Measurements from ENCODE around the gene ZSWIM9.
"Not testable (repeated sequence)": the region's sequence is repeated elsewhere in the genome, so short reads cannot be mapped to it uniquely, and the experiment has no call there.

The ZSWIM9 gene

DNA sequence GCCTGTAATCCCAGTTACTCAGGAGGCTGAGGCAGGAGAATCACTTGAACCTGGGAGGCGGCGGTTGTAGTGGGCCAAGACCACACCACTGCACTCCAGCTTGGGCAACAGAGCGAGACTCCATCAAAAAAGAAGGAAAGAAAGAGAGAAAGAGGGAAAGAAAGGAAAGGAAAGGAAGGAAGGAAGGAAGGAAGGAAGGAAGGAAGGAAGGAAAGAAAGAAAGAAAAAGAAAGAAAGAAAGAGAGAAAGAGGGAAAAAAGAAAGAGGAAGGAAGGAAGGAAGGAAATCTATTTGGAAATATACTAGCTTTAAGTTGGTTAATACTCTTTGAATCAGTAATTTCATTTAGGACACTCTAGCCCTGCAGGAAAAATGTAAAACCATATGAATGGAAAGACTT, 50.3 kb downstream of the ZSWIM9 start:
- not testable (repeated sequence) for DNase-seq

DNA sequence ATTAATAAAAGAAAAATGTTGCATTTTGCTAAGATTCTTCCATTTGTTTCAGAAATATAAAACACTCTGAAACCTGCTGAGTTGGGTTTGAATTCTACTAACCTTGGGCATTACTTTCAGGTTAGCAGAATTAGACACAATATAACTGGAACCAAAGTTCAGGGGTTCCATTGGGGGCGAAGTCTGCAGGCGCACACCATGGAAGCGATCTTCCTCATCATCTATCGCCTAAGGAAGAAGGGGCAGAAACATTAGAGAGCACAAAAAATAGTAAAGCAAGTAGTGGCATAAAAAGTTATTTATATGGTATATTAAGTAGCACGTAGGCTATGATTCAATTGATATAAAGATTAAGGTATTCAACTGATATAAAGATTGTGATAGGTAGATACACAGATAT, 51.1 kb downstream of the ZSWIM9 start:
- no peak for DNase-seq

DNA sequence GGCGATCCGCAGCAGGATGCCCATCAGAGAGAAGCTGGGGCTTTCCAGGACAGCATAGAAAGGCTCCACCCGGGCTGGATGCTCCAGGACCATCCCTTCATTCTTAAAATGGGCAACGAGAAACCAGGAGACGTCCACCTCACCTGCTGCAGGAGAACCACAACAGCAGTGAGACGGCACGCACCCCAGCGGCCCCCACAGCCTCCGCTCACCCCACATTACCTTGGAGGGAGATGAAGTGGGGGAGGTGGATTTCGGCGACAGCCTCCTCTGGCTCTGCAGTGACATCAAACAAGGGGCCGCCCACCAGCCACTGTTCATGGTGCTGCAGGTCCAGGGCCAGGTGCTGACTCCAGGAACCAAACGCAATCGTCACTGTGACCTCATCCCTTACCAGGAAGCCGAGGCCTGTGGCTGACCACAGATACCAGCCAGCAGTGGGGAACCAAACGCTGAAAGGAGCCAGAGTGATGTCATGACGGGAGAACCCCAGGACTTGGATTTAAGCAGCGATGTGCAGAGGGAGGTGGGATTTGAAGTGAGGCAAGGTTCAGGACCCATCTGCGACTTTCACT, 60.2 kb downstream of the ZSWIM9 start:
- DNase-seq, result no peak

- no peak for DNase-seq
These were observed 66.6 kb downstream of the ZSWIM9 start for GRCh38 chr19:48237057-48237456.

DNA sequence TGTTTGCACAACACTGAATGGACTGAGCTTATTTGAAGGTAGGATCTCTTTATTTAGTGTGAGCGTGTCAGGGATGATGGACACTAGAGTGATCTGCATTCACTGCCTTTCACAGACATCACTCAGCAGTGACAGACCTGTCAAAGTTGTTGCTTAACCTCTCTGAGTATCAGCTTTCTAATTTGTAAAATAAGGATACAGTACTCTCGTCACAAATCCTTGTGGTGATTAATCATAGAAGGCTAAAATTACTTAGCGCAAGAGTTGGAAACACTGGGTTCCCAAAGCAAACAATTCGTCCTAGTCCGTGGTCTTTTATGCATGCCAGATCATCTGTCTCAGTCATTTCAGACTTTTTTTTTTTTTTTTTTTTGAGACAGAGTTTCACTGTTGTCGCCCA, 68.6 kb downstream of the ZSWIM9 start:
- no peak for DNase-seq

GRCh38 chr19:48239582-48240141, 69.2 kb downstream of the ZSWIM9 start:
- no peak for DNase-seq

GRCh38 chr19:48241771-48242170, 71.3 kb downstream of the ZSWIM9 start:
- not testable (repeated sequence) for DNase-seq

GRCh38 chr19:48244281-48244680, 73.8 kb downstream of the ZSWIM9 start:
- DNase-seq, result no peak

- DNase-seq, result no peak
These were observed 75.6 kb downstream of the ZSWIM9 start for GRCh38 chr19:48246101-48246500.

DNA sequence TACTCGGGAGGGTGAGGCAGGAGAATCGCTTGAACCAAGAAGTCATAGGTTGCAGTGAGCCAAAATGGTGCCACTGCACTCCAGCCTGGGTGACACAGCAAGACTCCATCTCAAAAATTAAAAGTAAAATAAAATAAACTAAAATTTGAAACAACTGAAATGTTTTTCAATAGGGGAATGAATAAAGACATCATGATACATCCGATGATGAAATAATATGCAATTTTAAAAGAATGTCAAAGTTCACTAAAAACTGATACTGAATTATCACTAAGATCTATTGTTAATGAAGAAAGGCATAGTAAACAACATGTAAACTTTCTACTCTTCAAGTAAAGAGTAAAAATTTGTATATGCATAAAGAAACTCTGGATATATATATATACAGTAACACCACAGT, 76.7 kb downstream of the ZSWIM9 start:
- DNase-seq, result no peak
